Measurements from ENCODE around the gene PIK3CD.

DNA sequence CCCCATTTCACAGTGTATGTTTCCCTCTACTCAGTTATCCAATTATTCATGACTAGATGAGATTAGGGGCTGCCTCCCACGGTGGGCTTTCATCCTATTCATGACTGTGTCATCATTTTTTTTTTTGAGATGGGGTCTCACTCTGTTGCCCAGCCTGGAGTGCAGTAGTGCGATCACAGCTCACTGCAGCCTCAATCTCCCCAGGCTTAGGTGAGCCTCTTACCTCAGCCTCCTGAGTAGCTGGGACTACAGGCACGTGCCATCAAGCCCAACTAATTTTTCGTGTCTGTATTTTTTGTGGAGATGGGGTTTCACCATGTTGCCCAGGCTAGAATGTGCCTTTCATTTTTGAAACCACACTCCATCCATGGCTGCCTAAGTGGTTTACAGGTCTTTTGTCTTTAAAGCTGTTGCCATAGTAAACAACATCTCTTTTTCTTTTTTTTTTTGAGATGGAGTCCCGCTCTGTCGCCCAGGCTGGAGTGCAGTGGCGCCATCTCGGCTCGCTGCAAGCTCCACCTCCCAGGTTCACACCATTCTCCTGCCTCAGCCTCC lies 60.0 kb downstream of the PIK3CD start:
- TF ChIP-seq POLR2A (IDR thresholded peaks at IDR 0.05; ENCODE audit: low read depth, low read length) (no peak), POLR2AphosphoS5 (IDR thresholded peaks at IDR 0.05; ENCODE audit: low read depth, low read length) (no peak)

All from GM12892 (cell line).